Measurements from ENCODE around the gene TARBP1. TPM values are rescaled to one million over a fixed set of nuclear protein-coding genes. Genes with fewer than 3 reads are reported as not detected.

The TARBP1 gene
- total RNA-seq, 1 experiment from 2014 or later, result 70.9 TPM

- Histone ChIP-seq H4K20me1 (ENCODE audit: insufficient read depth, low read depth, low read length) (no peaks in the 10 kb centered on the region), H3K4me1 (ENCODE audit: low read length) (peaks cover 20% of the 10 kb centered on the region), H3K79me2 (ENCODE audit: low read length) (no peaks in the 10 kb centered on the region), H3K27ac (ENCODE audit: low read length) (no peak overlapping the region), H3K36me3 (ENCODE audit: insufficient read depth, low read length) (no peaks in the 10 kb centered on the region), H3K27me3 (ENCODE audit: low read length) (no peaks in the 10 kb centered on the region), H3K4me3 (ENCODE audit: low read length) (no peak overlapping the region), H2AFZ (ENCODE audit: low read length) (no peak overlapping the region), H3K9ac (ENCODE audit: low read length) (no peak overlapping the region), H3K4me2 (ENCODE audit: low read depth, low read length, poor library complexity, severe bottlenecking) (no peak overlapping the region), H3K9me2 (replicated peaks; ENCODE audit: insufficient read depth, low read length) (no peaks in the 10 kb centered on the region), H3K9me3 (ENCODE audit: low read length) (no peaks in the 10 kb centered on the region)
- DNase-seq, result peak; percentile 11
Measured at GRCh38 chr1:234502785-234503184, 23.8 kb upstream of the TARBP1 start.

- Histone ChIP-seq H3K4me3 (ENCODE audit: low read length) (no peak overlapping the region), H3K36me3 (ENCODE audit: insufficient read depth, low read length) (no peaks in the 10 kb centered on the region), H3K79me2 (ENCODE audit: low read length) (no peaks in the 10 kb centered on the region), H3K4me2 (ENCODE audit: low read depth, low read length, poor library complexity, severe bottlenecking) (no peak overlapping the region), H3K9me3 (ENCODE audit: low read length) (no peaks in the 10 kb centered on the region), H3K27ac (ENCODE audit: low read length) (no peak overlapping the region), H2AFZ (ENCODE audit: low read length) (no peak overlapping the region), H3K4me1 (ENCODE audit: low read length) (peaks cover 29% of the 10 kb centered on the region), H4K20me1 (ENCODE audit: insufficient read depth, low read depth, low read length) (no peaks in the 10 kb centered on the region), H3K9ac (ENCODE audit: low read length) (no peak overlapping the region), H3K27me3 (ENCODE audit: low read length) (no peaks in the 10 kb centered on the region), H3K9me2 (replicated peaks; ENCODE audit: insufficient read depth, low read length) (no peaks in the 10 kb centered on the region)
- DNase-seq, result peak; percentile 39
Measured at GRCh38 chr1:234500269-234500668, 21.3 kb upstream of the TARBP1 start.

GRCh38 chr1:234499943-234500245 lies 20.9 kb upstream of the TARBP1 start:
- no peaks in the 10 kb centered on the region for H3K27me3 ChIP-seq (ENCODE audit: low read length)
- no peaks in the 10 kb centered on the region for H3K36me3 ChIP-seq (ENCODE audit: insufficient read depth, low read length)
- no peak overlapping the region for H3K4me3 ChIP-seq (ENCODE audit: low read length)
- no peak overlapping the region for H3K9ac ChIP-seq (ENCODE audit: low read length)
- no peak for DNase-seq
- peaks cover 33% of the 10 kb centered on the region for H3K4me1 ChIP-seq (ENCODE audit: low read length)
- H3K79me2 ChIP-seq (ENCODE audit: low read length), result no peaks in the 10 kb centered on the region
- H3K27ac ChIP-seq (ENCODE audit: low read length), result no peak overlapping the region
- H3K9me3 ChIP-seq (ENCODE audit: low read length), result no peaks in the 10 kb centered on the region
- H3K4me2 ChIP-seq (ENCODE audit: low read depth, low read length, poor library complexity, severe bottlenecking), result no peak overlapping the region
- H4K20me1 ChIP-seq (ENCODE audit: insufficient read depth, low read depth, low read length), result no peaks in the 10 kb centered on the region
- H2AFZ ChIP-seq (ENCODE audit: low read length), result 0 out of 2 replicates have a peak overlapping the region, but pooled peaks have one; percentile 90
- H3K9me2 ChIP-seq (replicated peaks; ENCODE audit: insufficient read depth, low read length), result no peaks in the 10 kb centered on the region

- Histone ChIP-seq H3K4me3 (ENCODE audit: low read length) (peak overlapping the region; percentile 29; the same call in 1 of the 2 replicates), H4K20me1 (ENCODE audit: insufficient read depth, low read depth, low read length) (no peaks in the 10 kb centered on the region), H2AFZ (ENCODE audit: low read length) (peak overlapping the region; percentile 90), H3K27me3 (ENCODE audit: low read length) (no peaks in the 10 kb centered on the region), H3K9me2 (replicated peaks; ENCODE audit: insufficient read depth, low read length) (no peaks in the 10 kb centered on the region), H3K9ac (ENCODE audit: low read length) (peak overlapping the region; percentile 44), H3K4me2 (ENCODE audit: low read depth, low read length, poor library complexity, severe bottlenecking) (peak overlapping the region; percentile 51), H3K36me3 (ENCODE audit: insufficient read depth, low read length) (no peaks in the 10 kb centered on the region), H3K27ac (ENCODE audit: low read length) (no peak overlapping the region), H3K79me2 (ENCODE audit: low read length) (no peaks in the 10 kb centered on the region), H3K4me1 (ENCODE audit: low read length) (peaks cover 38% of the 10 kb centered on the region), H3K9me3 (ENCODE audit: low read length) (no peaks in the 10 kb centered on the region)
- peak; percentile 93 for DNase-seq
Measured at GRCh38 chr1:234499119-234499942, 20.4 kb upstream of the TARBP1 start.

DNA sequence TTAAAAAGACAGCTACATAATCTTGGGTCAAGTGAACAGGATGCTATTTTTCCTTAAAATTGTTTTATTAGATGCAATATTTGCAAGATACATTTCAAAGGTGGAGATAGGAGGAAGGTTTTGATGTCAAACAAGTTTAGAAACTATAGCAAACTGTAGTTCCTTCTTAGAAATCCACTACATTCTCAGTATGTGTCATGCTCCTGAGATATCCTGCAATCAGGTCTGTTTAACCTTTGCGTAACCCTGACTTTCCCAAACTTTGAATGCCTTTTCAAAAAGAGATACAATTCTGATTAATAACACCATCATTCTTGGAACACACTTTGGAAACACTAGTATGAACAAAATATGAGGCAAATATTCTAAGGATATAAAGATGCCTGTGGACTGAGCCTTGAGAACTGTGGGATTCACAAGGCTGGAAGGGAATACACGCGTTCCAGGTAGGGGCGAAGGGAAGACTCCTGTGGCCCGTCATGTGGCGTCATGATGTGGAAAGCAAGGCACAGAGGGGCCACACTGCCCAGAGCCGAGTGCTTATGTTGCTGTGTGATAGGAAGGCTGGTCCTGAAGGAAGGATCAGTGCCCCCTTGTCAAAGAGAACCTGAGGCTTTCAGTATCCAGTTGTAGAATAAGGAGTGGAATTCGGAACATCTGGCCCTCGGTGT lies 19.6 kb upstream of the TARBP1 start:
- H4K20me1 ChIP-seq (ENCODE audit: insufficient read depth, low read depth, low read length), result no peaks in the 10 kb centered on the region
- H2AFZ ChIP-seq (ENCODE audit: low read length), result peak overlapping the region; percentile 83
- no peak overlapping the region for H3K27ac ChIP-seq (ENCODE audit: low read length)
- no peaks in the 10 kb centered on the region for H3K9me3 ChIP-seq (ENCODE audit: low read length)
- DNase-seq, result peak; percentile 38
- no peaks in the 10 kb centered on the region for H3K36me3 ChIP-seq (ENCODE audit: insufficient read depth, low read length)
- H3K27me3 ChIP-seq (ENCODE audit: low read length), result no peaks in the 10 kb centered on the region
- H3K4me3 ChIP-seq (ENCODE audit: low read length), result peak overlapping the region; percentile 29; the same call in 1 of the 2 replicates
- peak overlapping the region; percentile 51 for H3K4me2 ChIP-seq (ENCODE audit: low read depth, low read length, poor library complexity, severe bottlenecking)
- H3K4me1 ChIP-seq (ENCODE audit: low read length), result peaks cover 37% of the 10 kb centered on the region
- no peaks in the 10 kb centered on the region for H3K79me2 ChIP-seq (ENCODE audit: low read length)
- peak overlapping the region; percentile 44 for H3K9ac ChIP-seq (ENCODE audit: low read length)
- no peaks in the 10 kb centered on the region for H3K9me2 ChIP-seq (replicated peaks; ENCODE audit: insufficient read depth, low read length)

DNA sequence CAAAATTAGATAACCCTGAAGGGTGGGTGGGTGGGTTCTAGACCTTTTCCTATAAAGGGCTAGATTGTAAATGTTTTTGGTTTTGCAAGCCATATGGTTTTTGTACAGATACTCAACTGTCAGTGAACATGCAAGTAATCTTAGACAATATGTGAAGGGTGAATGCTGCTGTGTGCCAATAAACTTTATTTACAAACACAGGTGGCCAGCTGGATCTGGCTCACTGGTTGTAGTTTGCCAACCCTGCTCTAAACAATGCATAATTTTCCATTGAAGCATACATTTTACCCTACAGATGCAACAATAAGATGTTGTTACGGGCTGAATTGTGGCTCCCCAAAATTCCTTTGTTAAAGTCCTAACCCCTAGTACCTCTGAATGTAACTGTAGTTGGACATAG lies 18.6 kb upstream of the TARBP1 start:
- peaks cover 37% of the 10 kb centered on the region for H3K4me1 ChIP-seq (ENCODE audit: low read length)
- no peak overlapping the region for H2AFZ ChIP-seq (ENCODE audit: low read length)
- H3K9me2 ChIP-seq (replicated peaks; ENCODE audit: insufficient read depth, low read length), result no peaks in the 10 kb centered on the region
- H3K4me3 ChIP-seq (ENCODE audit: low read length), result no peak overlapping the region
- H3K9ac ChIP-seq (ENCODE audit: low read length), result no peak overlapping the region
- no peak for DNase-seq
- no peaks in the 10 kb centered on the region for H3K27me3 ChIP-seq (ENCODE audit: low read length)
- no peaks in the 10 kb centered on the region for H4K20me1 ChIP-seq (ENCODE audit: insufficient read depth, low read depth, low read length)
- no peaks in the 10 kb centered on the region for H3K36me3 ChIP-seq (ENCODE audit: insufficient read depth, low read length)
- H3K9me3 ChIP-seq (ENCODE audit: low read length), result no peaks in the 10 kb centered on the region
- no peak overlapping the region for H3K27ac ChIP-seq (ENCODE audit: low read length)
- H3K4me2 ChIP-seq (ENCODE audit: low read depth, low read length, poor library complexity, severe bottlenecking), result no peak overlapping the region
- no peaks in the 10 kb centered on the region for H3K79me2 ChIP-seq (ENCODE audit: low read length)

DNA sequence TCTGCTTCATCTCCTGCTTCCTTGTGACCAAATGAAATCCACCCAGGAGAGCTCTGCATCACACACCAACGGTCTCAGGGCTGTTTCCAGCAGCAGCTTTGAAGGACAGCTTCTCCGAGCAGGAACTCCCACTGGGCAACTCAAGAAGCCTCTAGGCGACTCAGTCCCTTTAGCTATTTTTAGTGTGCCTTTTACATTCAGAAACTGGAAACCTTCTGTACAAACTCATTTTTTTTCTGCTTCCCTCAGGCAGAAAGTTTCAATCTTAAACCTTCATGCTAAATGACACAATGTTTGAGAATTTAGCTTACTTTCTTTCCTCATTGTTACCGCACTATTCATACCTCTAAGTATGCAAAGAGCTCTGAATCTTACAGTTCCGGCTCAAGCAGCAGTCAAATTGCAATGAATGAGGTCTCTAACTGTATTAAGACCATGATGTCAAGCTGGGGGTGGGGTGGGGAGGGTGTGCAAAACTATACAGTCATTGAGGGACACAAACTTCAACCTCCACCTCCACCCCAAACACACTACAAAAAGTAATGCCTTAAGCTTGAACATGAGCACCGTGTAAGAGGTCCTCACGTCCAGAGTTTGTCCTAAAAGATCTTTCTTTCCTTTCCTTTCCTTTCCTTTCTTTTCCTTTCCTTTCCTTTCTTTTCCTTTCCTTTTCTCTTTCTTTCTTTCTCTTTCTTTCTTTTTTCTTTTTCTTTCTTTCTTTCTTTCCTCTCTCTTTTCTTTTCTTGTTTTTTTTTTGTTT lies 16.4 kb upstream of the TARBP1 start:
- Histone ChIP-seq H3K4me2 (ENCODE audit: low read depth, low read length, poor library complexity, severe bottlenecking) (peak overlapping the region; percentile 62), H3K4me1 (ENCODE audit: low read length) (peaks cover 38% of the 10 kb centered on the region)

GRCh38 chr1:234494049-234494448 lies 15.1 kb upstream of the TARBP1 start:
- Histone ChIP-seq H3K27me3 (ENCODE audit: low read length) (no peaks in the 10 kb centered on the region), H3K9me2 (replicated peaks; ENCODE audit: insufficient read depth, low read length) (no peaks in the 10 kb centered on the region), H3K9ac (ENCODE audit: low read length) (no peak overlapping the region), H3K79me2 (ENCODE audit: low read length) (no peaks in the 10 kb centered on the region), H3K9me3 (ENCODE audit: low read length) (no peaks in the 10 kb centered on the region), H3K36me3 (ENCODE audit: insufficient read depth, low read length) (no peaks in the 10 kb centered on the region), H4K20me1 (ENCODE audit: insufficient read depth, low read depth, low read length) (no peaks in the 10 kb centered on the region), H3K27ac (ENCODE audit: low read length) (no peak overlapping the region), H3K4me1 (ENCODE audit: low read length) (peaks cover 37% of the 10 kb centered on the region), H3K4me3 (ENCODE audit: low read length) (no peak overlapping the region), H2AFZ (ENCODE audit: low read length) (no peak overlapping the region), H3K4me2 (ENCODE audit: low read depth, low read length, poor library complexity, severe bottlenecking) (no peak overlapping the region)
- peak; percentile 39 for DNase-seq

More for the DNA sequence above, 16.4 kb upstream of the TARBP1 start:
- Histone ChIP-seq H3K27ac (ENCODE audit: low read length) (peak overlapping the region; percentile 79), H3K27me3 (ENCODE audit: low read length) (no peaks in the 10 kb centered on the region), H3K4me3 (ENCODE audit: low read length) (peak overlapping the region; percentile 33; the same call in 1 of the 2 replicates), H4K20me1 (ENCODE audit: insufficient read depth, low read depth, low read length) (no peaks in the 10 kb centered on the region), H3K9me2 (replicated peaks; ENCODE audit: insufficient read depth, low read length) (no peaks in the 10 kb centered on the region), H3K9ac (ENCODE audit: low read length) (peak overlapping the region; percentile 60), H2AFZ (ENCODE audit: low read length) (peak overlapping the region; percentile 1; the same call in 1 of the 2 replicates), H3K79me2 (ENCODE audit: low read length) (no peaks in the 10 kb centered on the region), H3K9me3 (ENCODE audit: low read length) (no peaks in the 10 kb centered on the region), H3K36me3 (ENCODE audit: insufficient read depth, low read length) (no peaks in the 10 kb centered on the region)
- peak; percentile 85 for DNase-seq
